ENCODE data around the gene ARHGEF11. TPM values are rescaled to one million over a fixed set of nuclear protein-coding genes. Genes with fewer than 3 reads are reported as not detected.

The ARHGEF11 gene
- total RNA-seq, 1 experiment from 2014 or later, result 40.9 TPM

DNA sequence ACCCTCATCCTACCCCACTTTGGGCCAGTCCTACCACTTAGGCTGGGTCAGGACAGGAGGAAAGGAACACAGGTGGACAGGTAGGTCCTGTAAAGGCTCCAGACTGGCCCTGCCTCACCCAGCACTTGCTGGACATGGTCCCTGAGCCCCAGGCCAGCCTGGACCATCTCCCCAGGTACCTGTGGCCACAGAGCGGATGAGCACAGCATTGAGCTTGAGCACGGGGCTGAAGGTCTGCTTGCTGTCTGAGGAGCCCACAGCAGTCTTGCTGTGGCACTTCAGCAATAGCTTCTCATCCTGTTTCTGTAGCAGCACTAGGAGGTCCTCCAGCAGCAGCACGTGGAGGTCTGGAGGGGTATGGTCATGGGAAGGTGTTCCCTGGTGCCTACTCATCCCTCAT, 101.8 kb downstream of the ARHGEF11 start:
- DNase-seq (ENCODE audit: low read depth, low spot score), result no peak
- in situ Hi-C loops (cut with HindIII; ENCODE audit: low pct_unique_long_range_greater_than_20kb, low sequenced_read_pairs), result no loop called here

DNA sequence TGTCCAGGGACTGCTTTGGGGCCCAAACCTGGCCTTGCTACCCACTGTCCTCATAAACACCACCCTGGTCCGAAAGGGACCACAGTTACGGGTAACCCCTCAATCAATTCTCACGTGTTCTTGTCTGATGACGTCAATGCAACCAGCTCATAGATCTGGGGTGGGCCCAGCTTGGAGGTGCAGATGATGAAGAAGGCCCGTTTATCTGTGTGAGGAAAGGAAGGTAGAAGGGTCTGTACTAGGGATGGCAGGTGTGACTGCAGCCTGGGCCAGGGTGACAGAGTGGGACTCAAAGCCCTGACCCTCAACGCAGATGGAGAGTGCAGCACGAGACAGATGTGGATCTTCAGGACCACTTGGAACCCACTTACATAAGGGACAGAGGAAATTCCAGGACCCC, 103.0 kb downstream of the ARHGEF11 start:
- no peak for DNase-seq (ENCODE audit: low read depth, low spot score)
- in situ Hi-C loops (cut with HindIII; ENCODE audit: low pct_unique_long_range_greater_than_20kb, low sequenced_read_pairs), result no loop called here

DNA sequence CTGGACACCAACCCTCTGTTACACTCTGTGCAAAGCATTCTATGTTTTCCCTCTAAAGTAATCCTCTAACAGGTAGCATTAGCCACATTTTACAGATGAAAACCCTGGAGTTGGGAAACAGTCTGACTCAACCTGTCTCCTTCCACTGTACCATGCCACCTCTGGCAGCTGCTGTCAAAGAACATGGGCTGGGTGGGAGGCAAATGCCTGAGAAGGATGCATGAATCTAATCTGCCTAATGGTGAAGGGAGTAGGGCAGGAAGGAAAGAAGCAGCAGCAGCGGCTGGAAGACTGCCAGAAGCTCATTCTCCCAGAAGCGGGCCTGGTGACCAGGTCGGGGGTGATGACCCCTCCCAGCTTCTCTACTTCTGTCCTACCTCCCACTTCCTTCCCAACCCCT, 103.4 kb downstream of the ARHGEF11 start:
- DNase-seq (ENCODE audit: low read depth, low spot score), result no peak

DNA sequence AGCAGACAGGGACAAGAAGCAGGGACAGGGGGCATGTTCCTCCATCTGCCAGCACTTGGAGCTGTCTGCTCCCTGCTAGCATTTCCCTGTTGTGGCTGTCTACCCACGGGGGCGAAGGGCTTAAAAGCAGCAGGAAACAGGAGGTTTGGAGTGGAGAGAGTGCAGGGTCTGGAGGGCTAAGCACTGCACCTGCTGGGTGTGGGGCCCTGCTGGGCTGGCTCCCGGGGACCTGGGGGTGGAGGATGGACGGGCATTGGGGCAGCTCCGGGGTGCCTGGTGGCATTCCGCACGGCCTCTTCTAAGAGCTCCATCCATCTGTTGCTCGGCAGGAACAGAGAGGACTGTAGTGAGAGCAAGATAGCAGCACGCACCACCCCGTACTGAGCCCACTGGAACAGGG, 103.9 kb downstream of the ARHGEF11 start:
- no peak for DNase-seq (ENCODE audit: low read depth, low spot score)
- in situ Hi-C loops (cut with HindIII; ENCODE audit: low pct_unique_long_range_greater_than_20kb, low sequenced_read_pairs), result no loop called here

More for the DNA sequence above, 103.4 kb downstream of the ARHGEF11 start:
- in situ Hi-C loops (cut with HindIII; ENCODE audit: low pct_unique_long_range_greater_than_20kb, low sequenced_read_pairs), result no loop called here

DNA sequence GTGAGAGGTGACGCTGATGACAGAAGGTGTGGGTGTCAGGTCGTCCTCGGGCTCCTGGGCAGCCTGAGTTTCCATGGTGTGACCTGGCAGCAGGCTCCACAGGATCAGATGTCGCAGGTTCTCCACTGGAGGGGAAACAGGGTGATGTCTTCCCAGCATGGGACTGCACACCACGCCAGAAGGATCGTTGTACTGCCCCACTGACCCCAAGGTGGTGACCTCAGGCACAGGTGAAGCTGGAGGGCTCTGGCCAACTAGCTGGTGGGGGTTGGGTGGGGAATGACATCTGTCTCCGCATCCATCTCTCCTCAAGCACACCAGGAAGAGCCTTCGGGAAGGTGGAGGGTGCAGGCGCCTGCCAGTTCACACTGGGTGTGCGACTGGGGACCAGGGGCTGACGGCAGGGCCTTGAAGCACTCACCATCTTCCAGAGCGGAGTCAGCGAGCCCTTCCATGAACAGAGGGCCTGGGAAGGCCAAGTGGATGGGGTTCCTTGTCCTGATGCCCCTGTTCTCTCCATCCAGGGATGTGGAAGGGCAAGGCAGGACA, 105.7 kb downstream of the ARHGEF11 start:
- in situ Hi-C loops (cut with HindIII; ENCODE audit: low pct_unique_long_range_greater_than_20kb, low sequenced_read_pairs), result no loop called here
- no peak for DNase-seq (ENCODE audit: low read depth, low spot score)

DNA sequence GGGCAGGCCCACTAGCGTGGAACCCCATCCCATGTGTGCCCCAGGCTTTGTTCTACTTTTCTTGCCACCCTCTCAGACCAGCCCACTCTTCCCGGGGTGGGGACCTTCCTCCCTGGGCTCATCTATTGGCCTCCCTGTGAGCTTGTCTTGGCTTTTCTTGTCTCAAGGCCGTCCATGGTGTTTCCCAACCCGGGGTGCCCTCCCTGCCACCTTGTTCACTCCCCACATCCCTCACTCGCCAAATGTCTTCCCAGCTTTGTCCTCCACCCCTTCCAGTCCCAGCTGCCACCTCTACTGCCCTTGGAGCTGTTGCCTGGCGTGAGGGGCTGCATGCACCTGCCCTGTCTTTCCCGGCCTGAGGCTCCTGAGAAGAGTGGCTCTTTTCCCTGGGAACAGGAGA, 106.7 kb downstream of the ARHGEF11 start:
- DNase-seq (ENCODE audit: low read depth, low spot score), result no peak
- in situ Hi-C loops (cut with HindIII; ENCODE audit: low pct_unique_long_range_greater_than_20kb, low sequenced_read_pairs), result no loop called here

DNA sequence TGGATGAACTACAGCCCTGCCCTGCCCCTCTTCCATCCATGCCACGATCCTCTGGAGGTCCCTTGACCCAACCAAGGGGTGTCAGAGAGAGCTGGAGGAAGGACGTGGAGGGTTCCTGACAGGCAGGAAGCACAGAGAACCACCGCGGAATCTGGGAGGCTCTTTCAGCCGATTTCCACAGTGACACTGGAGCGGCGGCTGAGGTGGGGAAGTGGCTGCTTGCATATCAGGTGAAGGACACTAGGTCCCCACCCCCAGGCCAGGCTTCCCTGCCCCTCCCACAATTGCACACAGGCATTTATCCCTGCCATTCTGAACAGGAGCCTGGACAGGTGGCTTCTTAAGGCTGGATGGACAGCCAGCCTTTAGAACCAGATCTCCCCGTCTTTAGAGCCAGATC, 107.7 kb downstream of the ARHGEF11 start:
- DNase-seq (ENCODE audit: low read depth, low spot score), result no peak
- in situ Hi-C loops (cut with HindIII; ENCODE audit: low pct_unique_long_range_greater_than_20kb, low sequenced_read_pairs), result no loop called here

DNA sequence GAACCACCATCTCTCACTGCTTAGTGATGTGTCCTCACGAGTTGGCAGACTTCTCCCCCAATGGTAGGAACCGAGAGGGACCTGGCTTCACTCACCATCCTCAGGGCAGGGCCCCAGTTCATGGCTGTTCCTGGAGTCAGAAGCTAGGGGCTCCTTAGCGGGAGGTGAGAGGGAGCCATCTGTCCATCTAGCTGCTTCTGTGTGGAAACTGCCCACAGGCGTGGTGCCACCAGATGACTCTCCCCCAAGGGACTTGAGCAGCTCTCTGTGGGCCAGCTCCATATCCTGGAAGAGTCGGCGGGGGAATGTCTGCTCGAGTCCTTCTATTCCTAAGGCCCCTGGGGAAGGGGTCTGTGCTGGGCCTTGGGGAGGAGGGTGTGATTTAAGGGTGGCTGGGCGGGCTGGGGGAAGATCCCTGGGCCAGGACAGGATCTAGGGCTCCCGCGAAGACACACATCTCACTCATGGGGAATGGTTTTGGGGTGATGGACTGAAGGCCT, 108.8 kb downstream of the ARHGEF11 start:
- DNase-seq (ENCODE audit: low read depth, low spot score), result no peak
- in situ Hi-C loops (cut with HindIII; ENCODE audit: low pct_unique_long_range_greater_than_20kb, low sequenced_read_pairs), result no loop called here

DNA sequence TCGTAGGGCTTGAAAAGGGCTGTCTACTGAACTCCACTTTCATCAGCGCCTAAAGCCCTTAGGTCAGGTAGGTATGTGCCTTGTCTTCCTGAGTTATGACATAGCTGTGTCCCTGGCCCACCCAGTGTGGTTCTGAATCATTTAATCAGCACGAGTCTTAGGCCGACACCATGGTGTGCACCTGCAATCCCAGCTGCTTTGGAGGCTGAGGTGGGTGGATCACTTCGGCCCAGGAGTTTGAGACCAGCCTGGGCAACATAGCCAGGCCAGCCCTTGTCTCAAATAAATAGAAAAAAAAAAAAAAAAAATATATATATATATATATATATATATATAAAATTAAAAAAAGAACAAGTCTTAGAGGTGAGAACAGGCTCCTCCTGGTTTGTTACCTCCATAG, 109.4 kb downstream of the ARHGEF11 start:
- in situ Hi-C loops (cut with HindIII; ENCODE audit: low pct_unique_long_range_greater_than_20kb, low sequenced_read_pairs), result no loop called here
- DNase-seq (ENCODE audit: low read depth, low spot score), result no peak

DNA sequence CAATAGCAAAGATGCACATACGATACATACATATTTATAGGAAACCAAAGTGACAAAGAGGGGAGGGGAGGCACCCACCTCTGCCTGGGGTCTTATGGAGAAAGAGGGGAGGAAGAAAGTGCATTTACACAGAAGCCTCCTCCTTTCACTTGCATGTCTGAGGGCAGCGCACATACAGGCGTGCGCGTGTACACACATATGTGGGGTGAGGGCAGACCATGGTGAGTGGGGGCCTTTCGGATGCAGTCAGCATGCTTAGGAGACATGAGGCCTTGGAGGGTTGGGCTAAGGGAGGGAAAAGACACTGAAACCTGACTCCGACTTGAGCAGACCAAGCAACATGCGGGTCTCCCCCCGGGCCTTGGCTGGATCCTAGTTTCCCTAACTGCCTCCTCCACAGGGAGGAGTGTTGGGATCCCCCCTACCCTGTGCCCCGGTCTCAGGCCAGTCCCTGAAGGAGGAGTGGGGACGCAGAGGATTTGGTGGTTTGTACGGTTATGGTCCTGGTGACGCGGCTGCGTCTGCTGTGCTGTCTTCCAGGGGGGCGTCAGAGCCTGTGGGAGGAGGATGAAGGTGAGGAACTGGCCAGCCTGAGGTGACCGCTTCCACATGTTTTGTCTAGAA, 109.9 kb downstream of the ARHGEF11 start:
- DNase-seq (ENCODE audit: low read depth, low spot score), result no peak
- in situ Hi-C loops (cut with HindIII; ENCODE audit: low pct_unique_long_range_greater_than_20kb, low sequenced_read_pairs), result no loop called here

DNA sequence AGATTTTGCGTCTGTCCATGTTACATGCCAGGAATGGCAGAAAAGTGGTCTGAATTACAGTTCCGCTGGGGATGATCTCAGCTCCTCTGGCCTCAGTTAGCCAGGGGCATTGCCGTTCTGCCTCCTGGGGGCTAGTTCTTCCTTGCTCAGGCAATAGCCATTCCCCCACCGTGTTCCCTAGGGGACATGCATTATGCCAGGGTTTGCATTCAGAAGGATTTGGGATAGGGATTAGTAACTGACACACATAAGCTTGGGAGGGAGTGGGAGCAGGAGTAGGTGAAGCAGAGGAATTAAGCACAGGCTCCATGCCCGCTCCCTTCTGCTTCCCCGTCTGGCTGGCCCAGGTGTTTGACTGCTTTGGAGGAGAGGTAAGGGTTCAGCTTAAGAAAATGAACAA, 112.4 kb downstream of the ARHGEF11 start:
- in situ Hi-C loops (cut with HindIII; ENCODE audit: low pct_unique_long_range_greater_than_20kb, low sequenced_read_pairs), result no loop called here
- DNase-seq (ENCODE audit: low read depth, low spot score), result no peak

DNA sequence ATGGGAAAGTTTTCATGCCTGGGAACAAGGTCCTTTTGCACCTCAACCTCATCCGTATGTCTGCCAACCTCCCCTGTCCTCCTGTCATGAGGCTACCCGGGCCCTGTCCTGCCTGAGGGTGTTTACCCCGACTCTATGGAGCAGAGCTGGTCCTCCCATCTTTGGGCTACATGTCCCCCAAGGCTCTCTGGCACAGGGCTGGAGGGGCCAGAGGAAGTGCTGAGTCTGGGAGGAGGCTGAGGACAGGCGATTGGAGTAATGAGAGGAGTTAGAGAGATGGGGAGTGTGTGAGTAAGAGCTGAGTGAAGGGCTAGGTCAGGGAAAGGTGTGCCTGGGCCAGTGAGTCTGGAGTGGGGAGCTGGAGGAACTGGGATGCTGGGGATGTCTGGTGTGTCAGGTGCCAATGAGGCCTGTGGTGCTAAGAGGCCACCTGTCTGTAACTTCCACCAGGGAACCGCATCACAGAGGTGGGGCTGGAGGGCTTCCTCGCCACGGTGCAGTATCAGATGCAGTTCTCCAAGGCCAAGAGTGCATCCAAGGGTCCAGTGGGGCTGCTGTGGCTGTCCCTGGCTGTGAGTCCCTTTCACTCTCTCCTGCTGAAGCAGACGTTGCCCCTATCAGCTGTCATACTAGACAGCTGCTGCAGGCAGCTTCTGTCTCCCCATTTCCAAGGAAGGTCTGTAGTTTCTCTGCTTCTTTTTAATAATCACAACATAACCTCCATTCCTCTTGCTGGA, 113.4 kb downstream of the ARHGEF11 start:
- DNase-seq (ENCODE audit: low read depth, low spot score), result no peak
- in situ Hi-C loops (cut with HindIII; ENCODE audit: low pct_unique_long_range_greater_than_20kb, low sequenced_read_pairs), result no loop called here

DNA sequence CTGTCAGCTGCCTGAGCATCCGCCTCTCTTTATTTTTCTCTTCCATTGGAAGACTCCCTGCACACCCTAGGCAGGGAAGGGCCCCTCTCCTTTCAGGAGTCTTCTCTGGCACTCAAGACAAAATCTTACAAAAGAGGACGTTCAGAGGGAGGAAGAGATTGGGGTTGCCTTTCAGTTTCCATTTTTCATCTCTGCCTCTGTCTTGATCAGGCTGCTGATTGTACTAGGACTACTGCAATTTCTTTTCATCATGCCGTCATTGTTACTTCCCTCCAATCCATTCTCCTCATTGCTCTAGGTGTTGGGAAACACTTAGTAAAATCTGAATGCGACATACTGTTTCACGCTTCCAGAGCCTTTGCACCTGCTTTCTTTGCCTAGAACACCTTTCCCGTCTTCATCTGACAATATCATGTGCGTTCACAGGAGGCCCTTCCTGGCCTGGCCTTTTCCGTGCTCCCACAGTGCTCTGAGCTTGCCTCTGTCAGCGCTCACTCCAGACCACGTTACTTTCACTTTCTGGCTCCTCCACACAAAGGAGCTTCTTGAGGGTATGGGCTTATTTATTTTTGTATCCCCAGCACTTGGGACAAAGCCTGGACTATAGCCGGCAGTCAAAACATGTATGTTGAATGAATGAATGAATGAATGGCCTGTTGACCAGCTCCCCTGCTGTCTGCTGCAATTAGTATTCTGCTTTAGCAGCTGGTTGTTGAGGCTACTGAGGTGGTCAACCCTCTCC, 114.2 kb downstream of the ARHGEF11 start:
- in situ Hi-C loops (cut with HindIII; ENCODE audit: low pct_unique_long_range_greater_than_20kb, low sequenced_read_pairs), result no loop called here
- peak; percentile 17 for DNase-seq (ENCODE audit: low read depth, low spot score)

DNA sequence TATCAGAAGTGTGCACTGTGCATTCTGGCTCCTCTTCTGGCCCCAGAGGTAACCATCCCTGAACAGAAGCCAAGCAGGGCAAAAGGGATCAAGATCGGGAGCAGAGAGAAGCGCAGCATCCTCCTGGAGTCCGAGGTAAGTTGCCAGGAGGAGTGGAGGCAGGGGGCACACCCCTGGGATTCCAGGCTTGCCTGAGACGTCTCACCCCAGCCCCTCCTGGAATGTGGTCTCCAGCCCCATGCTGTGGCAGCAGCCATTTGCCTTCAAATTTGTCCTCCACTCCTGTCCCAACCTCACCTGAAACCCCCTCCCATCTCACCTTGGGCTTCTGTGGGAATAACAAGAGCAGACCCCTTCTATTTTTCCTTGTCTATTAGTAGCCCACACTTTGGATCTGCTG, 115.1 kb downstream of the ARHGEF11 start:
- DNase-seq (ENCODE audit: low read depth, low spot score), result no peak
- in situ Hi-C loops (cut with HindIII; ENCODE audit: low pct_unique_long_range_greater_than_20kb, low sequenced_read_pairs), result no loop called here

DNA sequence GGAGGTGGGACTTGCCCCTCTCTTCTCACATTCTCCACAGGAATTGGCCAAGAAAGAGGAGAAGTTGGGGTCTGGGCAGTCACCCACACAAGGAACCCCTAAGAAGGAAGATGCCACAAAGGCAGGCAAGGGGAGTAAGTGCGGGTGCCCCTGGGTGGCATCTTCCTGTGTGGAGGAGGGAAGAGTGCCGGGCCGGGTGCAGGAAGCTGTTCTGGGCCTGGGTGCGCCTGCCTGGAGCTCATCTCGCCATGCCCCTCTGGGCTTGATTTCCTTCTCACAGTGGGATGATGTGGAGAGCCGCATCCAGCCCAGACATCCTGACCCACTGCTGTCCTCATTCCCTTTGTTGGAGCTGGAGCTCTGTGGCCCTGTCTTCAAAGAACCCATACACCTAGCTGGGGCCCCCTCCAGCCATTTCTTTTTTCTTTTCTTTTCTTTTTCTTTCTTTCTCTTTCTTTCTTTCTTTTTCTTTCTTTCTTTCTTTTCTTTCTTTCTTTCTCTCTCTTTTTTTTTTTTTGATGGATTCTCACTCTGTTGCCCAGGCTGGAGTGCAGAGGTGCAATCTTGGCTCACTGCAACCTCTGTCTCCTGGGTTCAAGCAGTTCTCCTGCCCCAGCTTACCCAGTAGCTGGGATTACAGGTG, 115.8 kb downstream of the ARHGEF11 start:
- in situ Hi-C loops (cut with HindIII; ENCODE audit: low pct_unique_long_range_greater_than_20kb, low sequenced_read_pairs), result no loop called here
- no peak for DNase-seq (ENCODE audit: low read depth, low spot score)

DNA sequence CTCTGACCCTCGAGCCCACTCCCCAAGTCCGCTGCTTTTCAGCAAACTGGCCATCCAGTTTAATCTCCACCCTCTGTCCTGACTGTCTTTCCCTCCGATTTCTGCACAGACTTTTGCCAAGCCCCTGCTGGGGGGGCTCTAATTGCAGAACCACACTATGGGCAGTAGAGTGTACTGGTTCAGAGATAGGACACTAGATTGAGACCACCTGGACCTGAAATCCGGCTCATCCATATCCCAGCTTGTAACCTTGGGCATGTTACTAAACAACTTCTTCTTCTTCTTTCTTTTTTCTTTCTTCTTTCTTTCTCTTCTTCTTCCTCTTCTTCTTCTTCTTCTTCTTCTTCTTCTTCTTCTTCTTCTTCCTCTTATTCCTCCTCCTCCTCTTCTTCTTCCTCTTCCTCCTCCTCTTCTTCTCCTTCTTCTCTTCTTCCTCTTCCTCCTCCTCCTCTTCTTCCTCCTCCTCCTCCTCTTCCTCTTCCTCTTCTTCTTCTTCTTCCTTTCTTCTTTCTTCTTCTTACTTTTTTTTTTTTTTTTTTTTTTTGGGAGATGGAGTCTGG, 117.4 kb downstream of the ARHGEF11 start:
- in situ Hi-C loops (cut with HindIII; ENCODE audit: low pct_unique_long_range_greater_than_20kb, low sequenced_read_pairs), result no loop called here
- no peak for DNase-seq (ENCODE audit: low read depth, low spot score)

DNA sequence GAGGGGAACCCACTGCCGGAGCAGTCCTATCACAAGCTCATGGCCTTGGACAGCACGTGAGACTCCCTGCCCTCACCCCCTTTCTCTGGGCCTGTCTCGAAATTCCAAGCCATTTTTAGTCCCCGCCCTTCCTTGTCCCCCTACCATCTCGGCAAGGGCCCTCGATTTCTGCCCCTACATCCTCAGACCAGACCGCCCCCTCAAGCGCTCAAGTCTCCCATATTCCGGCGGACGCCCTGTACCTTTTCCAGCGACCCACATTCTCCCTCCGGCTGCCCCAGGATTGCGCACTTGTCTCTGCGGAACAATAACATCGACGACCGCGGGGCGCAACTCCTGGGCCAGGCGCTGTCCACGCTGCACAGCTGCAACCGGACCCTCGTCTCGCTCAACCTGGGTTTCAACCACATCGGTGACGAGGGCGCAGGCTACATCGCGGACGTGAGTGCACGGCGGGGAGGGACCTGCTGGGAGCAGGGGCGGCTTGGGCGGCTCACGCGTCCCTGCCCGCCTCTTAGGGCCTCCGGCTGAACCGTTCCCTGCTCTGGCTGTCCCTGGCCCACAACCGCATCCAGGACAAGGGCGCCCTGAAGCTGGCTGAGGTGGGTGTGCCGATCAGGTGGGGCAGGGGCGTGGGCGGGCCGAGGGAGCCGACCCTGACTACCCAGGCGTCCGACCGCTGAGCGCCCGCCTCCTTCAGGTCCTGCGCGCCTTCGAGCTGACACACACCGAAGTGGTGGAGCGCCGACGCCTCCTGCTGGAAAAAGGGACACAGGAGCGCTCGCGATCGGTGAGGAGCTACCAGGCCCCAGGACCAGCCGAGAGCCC, 118.1 kb downstream of the ARHGEF11 start:
- peak; percentile 77 for DNase-seq (ENCODE audit: low read depth, low spot score)
- in situ Hi-C loops (cut with HindIII; ENCODE audit: low pct_unique_long_range_greater_than_20kb, low sequenced_read_pairs), result no loop called here
